Myocyte (in vitro differentiated cells): Measurements from ENCODE around the gene INTS1. TPM values are rescaled to one million over a fixed set of nuclear protein-coding genes. Genes with fewer than 3 reads are reported as not detected.

Experiments used
- DNase-seq: peaks from one replicate; pipeline ENCODE4 v3.0.0-alpha.2; 2012; ENCODE audit warnings: low read depth
- total RNA-seq: library from RNA; depleted of rRNA; stranded (reverse); fragments of >200 nt; gene quantifications from 2 replicates; pipeline ENCODE4 v1.2.3, GENCODE V29; 2014

The INTS1 gene
- total RNA-seq, 1 donor from 2014 or later = 52.7 TPM

GRCh38 chr7:1492221-1492620, 12.0 kb downstream of the INTS1 start:
- no peak for DNase-seq

- no peak for DNase-seq
These were observed 13.4 kb downstream of the INTS1 start for GRCh38 chr7:1490837-1491236.

GRCh38 chr7:1489336-1489735, 14.9 kb downstream of the INTS1 start:
- DNase-seq = no peak

GRCh38 chr7:1488016-1488415, 16.2 kb downstream of the INTS1 start:
- DNase-seq = no peak

- no peak for DNase-seq
These were observed 16.7 kb downstream of the INTS1 start for GRCh38 chr7:1487466-1487865.

- DNase-seq = no peak
These were observed 17.6 kb downstream of the INTS1 start for GRCh38 chr7:1486571-1486970.

- no peak for DNase-seq
These were observed 19.0 kb downstream of the INTS1 start for GRCh38 chr7:1485156-1485555.

- DNase-seq = no peak
These were observed 19.6 kb downstream of the INTS1 start for GRCh38 chr7:1484569-1484968.

GRCh38 chr7:1483536-1484505, 20.4 kb downstream of the INTS1 start:
- DNase-seq = no peak

- no peak for DNase-seq
These were observed 21.1 kb downstream of the INTS1 start for GRCh38 chr7:1483079-1483478.

- no peak for DNase-seq
These were observed 22.9 kb downstream of the INTS1 start for GRCh38 chr7:1481300-1481699.

GRCh38 chr7:1480670-1481069, 23.5 kb downstream of the INTS1 start:
- no peak for DNase-seq

- no peak for DNase-seq
These were observed 24.9 kb downstream of the INTS1 start for GRCh38 chr7:1479287-1479686.

GRCh38 chr7:1478480-1478879, 25.7 kb downstream of the INTS1 start:
- no peak for DNase-seq

GRCh38 chr7:1476859-1477258, 27.3 kb downstream of the INTS1 start:
- DNase-seq = no peak

- no peak for DNase-seq
These were observed 28.2 kb downstream of the INTS1 start for GRCh38 chr7:1475991-1476390.

- peak; percentile 11 for DNase-seq
These were observed 28.8 kb downstream of the INTS1 start for GRCh38 chr7:1475393-1475792.

GRCh38 chr7:1474736-1475135, 29.5 kb downstream of the INTS1 start:
- no peak for DNase-seq

GRCh38 chr7:1473864-1474512, 30.2 kb downstream of the INTS1 start:
- DNase-seq = peak; percentile 84

GRCh38 chr7:1470901-1471300, 33.3 kb downstream of the INTS1 start:
- no peak for DNase-seq

- no peak for DNase-seq
These were observed 35.4 kb downstream of the INTS1 start for GRCh38 chr7:1468643-1469298.

- no peak for DNase-seq
These were observed 36.0 kb downstream of the INTS1 start for GRCh38 chr7:1468203-1468602.
